Measurements from ENCODE around the gene NABP2.
"Not testable (repeated sequence)": the region's sequence is repeated elsewhere in the genome, so short reads cannot be mapped to it uniquely, and the experiment has no call there.

DNA sequence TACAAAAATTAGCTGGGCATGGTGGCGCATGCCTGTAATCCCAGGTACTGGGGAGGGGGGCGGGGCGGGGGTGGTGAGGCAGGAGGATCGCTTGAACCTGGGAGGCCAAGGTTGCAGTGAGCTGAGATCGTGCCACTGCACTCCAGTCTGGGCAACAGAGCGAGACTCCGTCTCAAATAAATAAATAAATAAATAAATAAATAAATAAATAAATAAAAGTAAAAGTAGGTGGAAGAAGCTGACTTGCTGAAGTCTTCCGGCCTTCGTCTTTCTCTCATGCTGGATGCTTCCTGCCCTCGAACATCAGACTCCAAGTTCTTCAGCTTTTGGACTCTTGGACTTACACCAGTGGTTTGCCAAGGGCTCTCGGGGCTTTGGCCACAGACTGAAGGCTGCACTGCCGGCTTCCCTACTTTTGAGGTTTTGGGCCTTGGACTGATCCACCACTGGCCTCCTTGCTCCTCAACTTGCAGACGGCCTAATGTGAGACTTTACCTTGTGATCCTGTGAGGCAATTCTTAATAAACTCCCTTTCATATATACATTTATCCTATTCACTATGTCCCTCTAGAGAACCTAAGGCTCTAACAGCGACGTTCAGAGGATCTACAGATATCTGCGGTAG is 42.0 kb downstream of the NABP2 start:
- TF ChIP-seq CTCF (IDR thresholded peaks at IDR 0.05; ENCODE audit: low read depth, low read length, poor library complexity, severe bottlenecking); EZH2phosphoT487 (IDR thresholded peaks at IDR 0.05; ENCODE audit: borderline replicate concordance, low read length): not testable (repeated sequence)
